HepG2 (cell line): Measurements from ENCODE around the gene KCNMA1. TPM values are rescaled to one million over a fixed set of nuclear protein-coding genes. Genes with fewer than 3 reads are reported as not detected.

ENCODE experiments used
- ATAC-seq: fragments of 200-7000 bp; cut with Tn5 transposase; 3 replicates; pipeline ENCODE4 v1.9.1; 2020; ENCODE audit warnings: mild to moderate bottlenecking, moderate library complexity
- BruUV-seq: library from RNA; stranded (reverse); fragments of 400-500 nt; replicated peaks from 2 replicates; lab custom pipeline; 2021; lab: Mats Ljungman, UMichigan
- CTCF ChIA-PET: fragments of 300-600 bp; formaldehyde crosslinking; extraction: SDS; loops from one replicate; lab custom pipeline; 2021; ENCODE audit warnings: low total read pairs, inconsistent platforms, low intra/inter-chr PET ratio; lab: Yijun Ruan, JAX
- POLR2A ChIA-PET: fragments of 350-600 bp; sonication (Branson Sonifier 250); formaldehyde crosslinking; loops from one replicate; lab custom pipeline; 2020; ENCODE audit warnings: antibody characterized with exemption, inconsistent platforms; lab: Yijun Ruan, JAX
- DNase-seq: peaks from one replicate; pipeline ENCODE4 v3.0.0-alpha.2; 2015; ENCODE audit warnings: low spot score
- FAIRE-seq: peaks from 3 replicates; lab custom pipeline; 2011; peaks lifted over from hg19 to GRCh38; lab: Jason Lieb, UNC
- H2AFZ ChIP-seq: one replicate; pipeline ENCODE4 v1.6.1; 2011; ENCODE audit warnings: low read length, inconsistent platforms
- H3K27ac ChIP-seq: fragments of 300-600 bp; 3 replicates; pipeline ENCODE4 v1.8.0; 2011; ENCODE audit warnings: mixed run types, mild to moderate bottlenecking, mixed read lengths, low read length, inconsistent platforms; ENCODE audit not compliant: insufficient read depth; ENCODE audit errors: extremely low read length
- H3K27me3 ChIP-seq, 2 experiments: fragments of 200-600 bp in 1 of 2; 2 replicates in 1 of 2; 3 replicates in 1 of 2; pipeline versions ENCODE4 v1.6.0 to v1.8.0; 2011; ENCODE audit warnings: low read length in 2 of 2, mild to moderate bottlenecking in 2 of 2, moderate library complexity in 2 of 2, inconsistent platforms in 1 of 2; ENCODE audit not compliant: insufficient read depth in 2 of 2, control insufficient read depth in 1 of 2
- H3K36me3 ChIP-seq, 2 experiments: fragments of 200-600 bp in 1 of 2; replicated peaks in 1 of 2; 2 replicates in 1 of 2; 3 replicates in 1 of 2; pipeline versions ENCODE4 v1.5.1 to v1.8.0; 2011; ENCODE audit warnings: low read length in 2 of 2, inconsistent platforms in 1 of 2; ENCODE audit not compliant: insufficient read depth in 2 of 2, control insufficient read depth in 1 of 2
- H3K4me1 ChIP-seq: 2 replicates; pipeline ENCODE4 v1.5.1; 2012; ENCODE audit warnings: low read length, inconsistent platforms; ENCODE audit not compliant: insufficient read depth
- H3K4me2 ChIP-seq: 2 replicates; pipeline ENCODE4 v1.6.0; 2011; ENCODE audit warnings: low read depth, low read length, inconsistent platforms
- H3K4me3 ChIP-seq, 3 experiments: fragments of 200-600 bp in 1 of 3; sonication (generic), shearing (Covaris generic) in 1 of 3; replicated peaks in 1 of 3; 2 replicates each; pipeline ENCODE4 v1.5.1; 2011 to 2016; ENCODE audit warnings: low read length in 3 of 3, inconsistent platforms in 2 of 3, low read depth in 2 of 3, mild to moderate bottlenecking in 2 of 3, control low read depth in 1 of 3, mixed read lengths in 1 of 3; ENCODE audit not compliant: insufficient read depth in 1 of 3
- H3K79me2 ChIP-seq: one replicate; pipeline ENCODE4 v1.6.1; 2011; ENCODE audit warnings: low read length, inconsistent platforms; ENCODE audit not compliant: insufficient read depth
- H3K9ac ChIP-seq: 2 replicates; pipeline ENCODE4 v1.6.0; 2011; ENCODE audit warnings: mild to moderate bottlenecking, low read depth, low read length, inconsistent platforms; ENCODE audit not compliant: insufficient read depth
- H3K9me3 ChIP-seq: 2 replicates; pipeline ENCODE4 v1.5.1; 2012; ENCODE audit warnings: mild to moderate bottlenecking, low read length
- H4K20me1 ChIP-seq: 2 replicates; pipeline ENCODE4 v1.6.0; 2011; ENCODE audit warnings: inconsistent platforms, mild to moderate bottlenecking, low read length, moderate library complexity; ENCODE audit not compliant: insufficient read depth
- DDIT3 ChIP-seq: sonication (generic); formaldehyde crosslinking; IDR thresholded peaks from 2 replicates; pipeline ENCODE4 v1.4.0; 2020; ENCODE audit warnings: mild to moderate bottlenecking, missing genetic modification reagents
- GMEB2 ChIP-seq: IDR thresholded peaks from 2 replicates; pipeline ENCODE4 v1.6.1; 2016; ENCODE audit warnings: missing biosample characterization, missing genetic modification reagents, low read depth
- HINFP ChIP-seq: sonication (generic); formaldehyde crosslinking; IDR thresholded peaks from 2 replicates; pipeline ENCODE4 v1.4.0; 2020; ENCODE audit warnings: low read depth, mild to moderate bottlenecking, missing genetic modification reagents
- TEF ChIP-seq: sonication (generic); formaldehyde crosslinking; IDR thresholded peaks from 2 replicates; pipeline ENCODE4 v1.5.0; 2020; ENCODE audit warnings: missing genetic modification reagents
- XBP1 ChIP-seq: sonication (generic); formaldehyde crosslinking; IDR thresholded peaks from 2 replicates; pipeline ENCODE4 v1.5.0; 2020; ENCODE audit warnings: missing genetic modification reagents
- ZKSCAN8 ChIP-seq: IDR thresholded peaks from 2 replicates; pipeline ENCODE4 v1.6.1; 2016; ENCODE audit warnings: borderline replicate concordance, missing genetic modification reagents, missing compliant biosample characterization
- ZNF142 ChIP-seq: sonication (generic); formaldehyde crosslinking; IDR thresholded peaks from 2 replicates; pipeline ENCODE4 v1.4.0; 2020; ENCODE audit warnings: missing genetic modification reagents
- WGBS: methylation state at CpG from one replicate; pipeline ENCODE4 v1.1.6; 2017; ENCODE audit warnings: low lambda C conversion rate; 5-methylcytosine and 5-hydroxymethylcytosine counted together
- in situ Hi-C: cut with HindIII; loops from 2 replicates; pipeline ENCODE4 v1.10.0; 2017; ENCODE audit warnings: low pct_unique_long_range_greater_than_20kb; ENCODE audit not compliant: extremely low pct_ligation_motif_present
- intact Hi-C: fragments of 100-400 bp; cut with micrococcal nuclease; formaldehyde crosslinking; loops from one replicate; pipeline ENCODE4 v1.10.0; 2022; ENCODE audit not compliant: unreplicated experiment
- polyA plus RNA-seq, 8 experiments: library from polyadenylated mRNA; depleted of rRNA in 3 of 8; stranded (reverse) in 7 of 8; unstranded in 1 of 8; fragments of >200 nt; fragmentation: Illumina TruSeq in 4 of 8; extraction: Trizol in 4 of 8; gene quantifications; 2 replicates each; pipeline versions ENCODE4 v1.2.1 to v1.2.3, GENCODE V29; 2011 to 2016; ENCODE audit warnings: low read depth in 4 of 8, missing spikeins in 1 of 8, mixed read lengths in 1 of 8; ENCODE audit not compliant: insufficient read depth in 1 of 8
- total RNA-seq, 5 experiments: library from RNA; depleted of rRNA; stranded (reverse); fragments of >200 nt; fragmentation: Illumina TruSeq; extraction: Trizol; gene quantifications; 2 replicates each; pipeline ENCODE4 v1.2.3, GENCODE V29; 2016; ENCODE audit warnings: low read depth in 1 of 5

KCNMA1 gene
- total and polyA plus RNA-seq, 2 of the 13 experiments (the other 11 are each of a cell fraction or from before 2014, with no cell fraction given): 0.02 TPM; not detected in 1

GRCh38 chr10:77578583-77579227, 58.9 kb downstream of the KCNMA1 start (continued):
- TF ChIP-seq HINFP (CRISPR knock-in tag): no peak

GRCh38 chr10:77577666-77578229, 59.9 kb downstream of the KCNMA1 start:
- 40% methylated on average over 1 of the region's 1 CpG for WGBS
- BruUV-seq: no TSS peak
- no peak overlapping the region for H3K27ac ChIP-seq
- intact Hi-C loops (no loop called here), in situ Hi-C loops (no loop called here)
- H3K4me3 ChIP-seq: no peak overlapping the region
- DNase-seq (no peak), ATAC-seq (no peak), FAIRE-seq (no peak)
- H3K4me1 ChIP-seq: peaks cover 8% of the 10 kb centered on the region; the same call in 1 of the 2 replicates
- ChIA-PET POLR2A (no interaction called here), CTCF (no interaction called here)
- no peak overlapping the region for H2AFZ ChIP-seq
- no peak overlapping the region for H3K9ac ChIP-seq
- H3K27me3 ChIP-seq: no peaks in the 10 kb centered on the region; a peak in 1 of 5 replicates
- H3K36me3 ChIP-seq: no peaks in the 10 kb centered on the region
- H4K20me1 ChIP-seq: no peaks in the 10 kb centered on the region
- no peak overlapping the region for H3K4me2 ChIP-seq
- H3K9me3 ChIP-seq: no peaks in the 10 kb centered on the region
- H3K79me2 ChIP-seq: no peaks in the 10 kb centered on the region
- TF ChIP-seq GMEB2 (CRISPR knock-in tag) (no peak), ZKSCAN8 (no peak), TEF (CRISPR knock-in tag) (no peak), ZNF142 (CRISPR knock-in tag) (no peak), DDIT3 (no peak), XBP1 (CRISPR knock-in tag) (no peak)
